OCI-LY1 (cell line): ENCODE measurements around the gene MITD1.

Experiments
- CTCF ChIP-seq: fragments of 200-600 bp; sonication (generic), shearing (Covaris generic); IDR thresholded peaks from 2 replicates; pipeline ENCODE4 v1.5.1; 2017; ENCODE audit warnings: mild to moderate bottlenecking, antibody characterized with exemption, low read length, moderate library complexity, mixed read lengths
- EZH2 ChIP-seq: fragments of 200-600 bp; sonication (generic), shearing (Covaris generic); IDR thresholded peaks from 2 replicates; pipeline ENCODE4 v1.8.0; 2017; ENCODE audit warnings: borderline replicate concordance, mixed run types, mild to moderate bottlenecking, antibody characterized with exemption, low read length, moderate library complexity, mixed read lengths

GRCh38 chr2:99153921-99154604 is 26.8 kb downstream of the MITD1 start:
- TF ChIP-seq CTCF, result no peak
- no peak for TF ChIP-seq EZH2
